Brain microvascular endothelial cell (primary cell): ENCODE data around the gene SLC16A4.
"Not testable (repeated sequence)": the region's sequence is repeated elsewhere in the genome, so short reads cannot be mapped to it uniquely, and the experiment has no call there.

Experiments
- DNase-seq: peaks from one replicate; pipeline ENCODE4 v3.0.0-alpha.2; 2020
- H3K27ac ChIP-seq: fragments of 250-450 bp; sonication (Bioruptor Pico); 2 replicates; pipeline ENCODE4 v1.5.1; 2020; ENCODE audit warnings: mild to moderate bottlenecking, moderate library complexity
- H3K27me3 ChIP-seq: fragments of 250-450 bp; sonication (Bioruptor Pico); replicated peaks from 2 replicates; pipeline ENCODE4 v1.5.1; 2020; ENCODE audit warnings: mild to moderate bottlenecking
- H3K36me3 ChIP-seq: fragments of 250-450 bp; sonication (Bioruptor Pico); replicated peaks from 2 replicates; pipeline ENCODE4 v1.5.1; 2020; ENCODE audit warnings: mild to moderate bottlenecking
- H3K4me3 ChIP-seq: 2 replicates; pipeline ENCODE4 v1.5.1; 2011; ENCODE audit warnings: low read depth, mild to moderate bottlenecking, control low read depth, low read length, moderate library complexity
- in situ Hi-C: cut with HindIII; loops from 2 replicates; pipeline ENCODE4 v1.10.0; 2017; ENCODE audit warnings: low sequenced_read_pairs, low pct_ligation_motif_present
- TF ChIP-seq, protein P1 (sequence below): IDR thresholded peaks from 2 replicates; pipeline ENCODE4 v1.5.1; 2011; ENCODE audit warnings: low read depth, mild to moderate bottlenecking, moderate library complexity, low read length, control low read depth, inconsistent platforms; ENCODE audit errors: missing control alignments

The SLC16A4 gene

DNA sequence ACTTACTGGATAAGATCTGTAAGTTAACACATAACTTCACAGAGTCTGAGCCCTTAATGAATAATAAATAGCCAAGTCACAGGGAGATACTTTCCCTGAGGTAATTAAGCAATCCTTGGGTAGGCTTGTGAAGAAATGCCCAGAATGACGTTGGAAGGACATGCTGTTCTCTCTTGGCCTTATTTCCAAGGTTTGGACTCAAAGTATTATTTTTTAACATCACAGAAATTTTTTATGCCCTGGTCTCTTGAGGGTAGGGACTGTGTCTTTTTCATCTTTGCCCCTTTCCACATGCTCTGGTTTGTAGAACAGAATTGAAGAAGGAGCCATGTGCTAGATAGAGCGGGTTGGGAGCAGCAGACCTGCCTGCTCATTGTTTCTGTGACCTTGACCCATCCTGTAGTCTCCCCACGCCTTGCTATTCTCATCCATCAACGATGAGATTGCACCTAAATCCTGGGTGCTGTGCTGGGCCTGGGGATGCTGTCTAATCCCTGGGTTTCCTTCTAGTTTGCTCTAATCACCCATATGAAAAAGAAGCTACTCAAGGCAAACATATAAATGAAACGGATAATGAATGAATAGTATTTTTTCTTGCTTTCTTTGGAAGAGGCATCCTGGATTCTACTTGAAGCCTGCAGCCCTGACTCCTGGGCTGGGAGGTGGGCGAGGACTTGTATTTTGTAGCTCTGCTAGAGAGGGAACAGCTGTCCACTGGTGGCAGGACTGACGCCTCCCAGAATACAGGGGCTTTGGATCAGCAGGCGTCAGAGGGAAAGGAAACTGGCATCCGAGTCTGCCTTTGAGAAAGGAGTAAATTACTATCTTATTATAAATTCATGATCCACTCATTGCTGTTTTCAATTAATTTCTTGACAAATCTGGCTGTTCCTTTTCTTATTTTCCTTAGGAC lies 34.1 kb upstream of the SLC16A4 start:
- in situ Hi-C loops: no loop called here
- Histone ChIP-seq H3K4me3 (no peak overlapping the region), H3K27ac (no peak overlapping the region), H3K27me3 (no peaks in the 10 kb centered on the region), H3K36me3 (no peaks in the 10 kb centered on the region)
- TF ChIP-seq, protein P1, sequence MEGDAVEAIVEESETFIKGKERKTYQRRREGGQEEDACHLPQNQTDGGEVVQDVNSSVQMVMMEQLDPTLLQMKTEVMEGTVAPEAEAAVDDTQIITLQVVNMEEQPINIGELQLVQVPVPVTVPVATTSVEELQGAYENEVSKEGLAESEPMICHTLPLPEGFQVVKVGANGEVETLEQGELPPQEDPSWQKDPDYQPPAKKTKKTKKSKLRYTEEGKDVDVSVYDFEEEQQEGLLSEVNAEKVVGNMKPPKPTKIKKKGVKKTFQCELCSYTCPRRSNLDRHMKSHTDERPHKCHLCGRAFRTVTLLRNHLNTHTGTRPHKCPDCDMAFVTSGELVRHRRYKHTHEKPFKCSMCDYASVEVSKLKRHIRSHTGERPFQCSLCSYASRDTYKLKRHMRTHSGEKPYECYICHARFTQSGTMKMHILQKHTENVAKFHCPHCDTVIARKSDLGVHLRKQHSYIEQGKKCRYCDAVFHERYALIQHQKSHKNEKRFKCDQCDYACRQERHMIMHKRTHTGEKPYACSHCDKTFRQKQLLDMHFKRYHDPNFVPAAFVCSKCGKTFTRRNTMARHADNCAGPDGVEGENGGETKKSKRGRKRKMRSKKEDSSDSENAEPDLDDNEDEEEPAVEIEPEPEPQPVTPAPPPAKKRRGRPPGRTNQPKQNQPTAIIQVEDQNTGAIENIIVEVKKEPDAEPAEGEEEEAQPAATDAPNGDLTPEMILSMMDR: no peak
- DNase-seq: no peak

DNA sequence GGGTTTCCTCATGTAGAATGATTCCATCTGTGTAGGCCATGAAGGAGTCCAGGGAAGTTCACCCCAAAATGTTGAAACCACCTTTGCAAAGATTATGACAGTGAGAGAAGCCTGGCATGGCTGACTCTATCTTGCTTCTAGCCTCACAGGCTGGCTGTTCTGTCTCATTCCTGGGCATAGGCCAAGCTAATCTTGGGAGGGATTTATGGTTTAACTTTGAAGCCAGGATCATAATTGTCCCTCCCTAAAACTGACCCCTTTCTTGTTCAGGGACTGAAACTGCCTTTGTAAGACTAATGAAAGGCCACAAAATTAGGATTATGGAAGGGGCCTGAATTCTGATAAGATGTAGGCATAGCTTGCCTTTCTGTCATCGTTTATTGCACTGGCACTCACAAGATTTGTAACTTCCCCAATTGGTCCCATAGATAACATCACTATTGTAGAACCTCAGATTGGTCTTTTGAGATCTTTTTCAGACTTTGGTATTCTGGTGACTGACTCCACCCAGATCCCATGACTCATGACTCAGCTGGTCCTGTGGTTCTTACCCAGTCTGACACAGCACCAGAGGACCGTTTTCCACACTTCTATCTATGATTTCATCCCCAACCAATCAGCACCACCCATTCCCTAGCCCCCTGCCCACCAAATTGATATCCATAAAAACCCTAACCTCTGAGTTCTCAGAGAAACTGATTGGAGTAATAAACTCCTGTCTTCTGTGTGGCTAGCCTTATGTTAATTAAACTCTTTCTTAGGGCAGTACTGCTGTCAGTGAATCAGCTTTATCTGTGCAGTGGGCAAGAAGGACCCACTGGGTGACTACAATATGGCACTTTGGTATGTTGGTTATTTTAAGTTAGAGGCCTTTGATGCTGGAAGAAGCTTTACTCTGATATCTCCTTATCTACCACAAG lies 30.3 kb upstream of the SLC16A4 start:
- DNase-seq: peak; percentile 66
- Histone ChIP-seq H3K36me3 (no peaks in the 10 kb centered on the region), H3K27ac (no peak overlapping the region), H3K4me3 (no peak overlapping the region), H3K27me3 (peaks cover 6% of the 10 kb centered on the region)
- TF ChIP-seq, protein P1: no peak
- in situ Hi-C loops: no loop called here

DNA sequence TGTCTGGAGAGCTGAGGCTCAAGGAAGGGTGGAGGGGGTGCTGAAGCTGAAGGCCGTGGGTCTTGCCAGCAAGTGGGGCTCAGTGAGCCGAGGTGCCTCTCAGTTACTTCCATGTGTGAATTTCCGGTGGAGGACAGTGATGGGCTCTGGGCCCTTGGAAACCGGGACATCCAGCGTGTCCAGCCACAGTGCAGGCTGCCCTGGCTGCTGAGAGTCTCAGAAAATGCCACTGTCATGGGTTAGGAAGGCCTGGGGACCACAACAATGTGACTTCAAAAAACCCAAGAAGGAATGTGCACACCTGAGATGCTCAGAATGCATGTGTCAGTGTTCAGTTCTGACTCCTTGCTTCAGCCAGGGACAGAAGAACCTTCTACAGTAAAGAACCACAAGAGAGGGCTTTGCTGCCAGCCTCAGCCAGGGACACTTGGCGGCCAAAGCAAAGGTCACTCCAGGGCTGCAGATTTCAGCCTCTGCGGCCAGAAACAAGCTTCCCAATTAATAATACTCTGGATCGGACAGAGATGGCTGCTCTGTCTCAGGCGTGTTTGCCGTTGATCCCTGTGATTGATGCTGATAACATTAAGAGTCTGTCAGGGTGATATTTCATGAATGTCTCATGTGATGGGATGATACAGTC lies 29.3 kb upstream of the SLC16A4 start:
- Histone ChIP-seq H3K27ac (no peak overlapping the region), H3K4me3 (no peak overlapping the region), H3K36me3 (no peaks in the 10 kb centered on the region), H3K27me3 (peaks cover 7% of the 10 kb centered on the region)
- TF ChIP-seq, protein P1: no peak
- in situ Hi-C loops: no loop called here
- DNase-seq: no peak

DNA sequence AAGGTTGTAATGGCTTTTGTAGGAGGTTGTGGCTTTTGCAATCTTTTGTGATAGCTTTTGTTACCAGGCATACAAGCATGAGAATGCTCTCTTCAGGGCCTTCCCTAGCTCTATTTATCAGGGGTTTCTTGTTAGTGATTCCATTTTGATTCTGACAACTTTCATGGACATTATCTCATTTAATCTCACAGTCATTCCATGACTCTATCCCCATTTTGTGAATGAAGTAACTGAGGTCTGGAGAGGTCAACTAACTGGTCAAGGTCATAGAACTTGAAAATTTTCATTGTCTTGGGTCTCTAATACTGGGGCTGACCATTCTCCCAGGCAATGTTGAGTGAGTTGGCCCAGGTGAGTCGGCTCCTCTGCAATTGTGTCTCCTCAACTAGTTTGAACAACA lies 27.9 kb upstream of the SLC16A4 start:
- Histone ChIP-seq H3K27ac (no peak overlapping the region), H3K36me3 (no peaks in the 10 kb centered on the region), H3K27me3 (peaks cover 7% of the 10 kb centered on the region), H3K4me3 (no peak overlapping the region)
- no peak for DNase-seq
- in situ Hi-C loops: no loop called here
- TF ChIP-seq, protein P1: no peak

DNA sequence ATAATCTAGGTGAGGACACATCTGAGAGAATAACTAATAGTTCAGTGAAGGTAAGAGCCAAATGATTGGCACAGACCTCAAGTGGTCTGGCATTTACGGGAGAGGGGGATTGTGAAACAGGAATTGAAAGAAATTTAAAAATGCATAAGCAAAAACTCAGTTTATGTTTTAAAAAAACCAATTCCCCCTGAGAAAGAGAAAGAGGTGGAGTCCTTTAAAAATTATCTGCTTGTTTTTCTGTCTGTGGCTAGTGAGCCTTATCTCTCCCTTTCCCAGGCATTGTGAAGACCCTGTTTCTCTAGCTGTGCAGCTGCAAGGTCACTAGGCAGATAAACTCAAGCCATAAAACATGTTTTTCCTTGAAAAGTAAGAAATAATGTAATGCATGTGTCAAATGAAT lies 22.2 kb upstream of the SLC16A4 start:
- DNase-seq, in situ Hi-C loops, H3K4me3 ChIP-seq, H3K36me3 ChIP-seq, H3K27me3 ChIP-seq, H3K27ac ChIP-seq: not testable (repeated sequence)

DNA sequence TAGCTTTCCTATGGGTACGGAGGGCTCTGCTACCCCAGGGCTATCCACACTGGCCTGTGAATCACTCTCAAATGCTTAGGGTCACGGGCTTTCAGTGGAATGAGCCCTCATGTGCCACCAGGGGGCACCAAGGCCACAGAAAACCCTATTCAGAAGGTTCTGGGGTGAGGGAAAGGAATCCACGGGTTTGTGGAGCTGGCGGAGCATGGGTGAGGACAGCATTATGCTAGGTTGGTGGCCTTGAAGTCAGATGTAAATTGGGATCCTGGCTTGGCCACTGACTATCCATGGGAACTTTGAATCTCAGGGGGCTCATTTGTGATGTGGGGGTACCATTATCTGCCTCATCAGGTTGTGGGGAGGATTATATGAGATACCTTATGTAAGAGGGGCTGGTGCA lies 21.8 kb upstream of the SLC16A4 start:
- TF ChIP-seq, protein P1: peak; percentile 84
- Histone ChIP-seq H3K27me3 (peaks cover 5% of the 10 kb centered on the region), H3K4me3 (no peak overlapping the region), H3K36me3 (no peaks in the 10 kb centered on the region), H3K27ac (no peak overlapping the region)
- DNase-seq: peak; percentile 55
- in situ Hi-C loops: no loop called here
